MCF 10A (cell line): ENCODE results near the gene AP2A1. TPM values are rescaled to one million over a fixed set of nuclear protein-coding genes. Genes with fewer than 3 reads are reported as not detected.
A peak's percentile ranks its signal among the peaks of the same experiment; 100 is the strongest.

Experiments
- BruUV-seq: library from RNA; stranded (reverse); fragments of 400-500 nt; replicated peaks from 2 replicates; lab custom pipeline; 2021; lab: Mats Ljungman, UMichigan
- CTCF ChIA-PET: fragments of 300-600 bp; sonication (Branson Sonifier 250); formaldehyde crosslinking; extraction: SDS; loops from one replicate; lab custom pipeline; 2021; ENCODE audit warnings: antibody characterized with exemption, inconsistent platforms; lab: Yijun Ruan, JAX
- POLR2A ChIA-PET: fragments of 300-600, 350-650 bp; sonication (Branson Sonifier 250); formaldehyde crosslinking; extraction: SDS; loops from one replicate; lab custom pipeline; 2020; ENCODE audit warnings: antibody characterized with exemption, inconsistent platforms; lab: Yijun Ruan, JAX
- DNase-seq: peaks from one replicate; pipeline ENCODE4 v3.0.0-alpha.2; 2018; ENCODE audit not compliant: unreplicated experiment
- H3K27ac Mint-ChIP-seq: one replicate; pipeline ENCODE4 v1.8.0; 2022; ENCODE audit warnings: mild to moderate bottlenecking, low read depth, mixed read lengths; ENCODE audit not compliant: unreplicated experiment
- H3K27me3 Mint-ChIP-seq: one replicate; pipeline ENCODE4 v1.8.0; 2022; ENCODE audit warnings: mixed read lengths; ENCODE audit not compliant: insufficient read depth, unreplicated experiment
- H3K36me3 Mint-ChIP-seq: one replicate; pipeline ENCODE4 v1.8.0; 2022; ENCODE audit warnings: mild to moderate bottlenecking, moderate library complexity, mixed read lengths; ENCODE audit not compliant: insufficient read depth, unreplicated experiment
- H3K4me1 Mint-ChIP-seq: one replicate; pipeline ENCODE4 v1.8.0; 2022; ENCODE audit warnings: mixed read lengths; ENCODE audit not compliant: insufficient read depth, unreplicated experiment
- H3K4me3 Mint-ChIP-seq: one replicate; pipeline ENCODE4 v1.8.0; 2022; ENCODE audit warnings: mild to moderate bottlenecking, moderate library complexity, mixed read lengths; ENCODE audit not compliant: unreplicated experiment
- H3K9me3 Mint-ChIP-seq: one replicate; pipeline ENCODE4 v1.8.0; 2022; ENCODE audit warnings: mixed read lengths; ENCODE audit not compliant: unreplicated experiment
- intact Hi-C: fragments of 100-400 bp; cut with micrococcal nuclease; formaldehyde crosslinking; loops from 2 replicates; pipeline ENCODE4 v1.14.1; 2022
- total RNA-seq: library from RNA; stranded (reverse); gene quantifications from 2 replicates; pipeline ENCODE4 v1.2.3, GENCODE V29; 2022
- TF ChIP-seq, protein P1 (sequence below): fragments of 200-600 bp; IDR thresholded peaks from one replicate; pipeline ENCODE4 v1.8.0; 2022; ENCODE audit warnings: antibody characterized with exemption, mild to moderate bottlenecking; ENCODE audit not compliant: unreplicated experiment

Gene AP2A1
- total RNA-seq, 1 experiment from 2014 or later: 70.5 TPM

DNA sequence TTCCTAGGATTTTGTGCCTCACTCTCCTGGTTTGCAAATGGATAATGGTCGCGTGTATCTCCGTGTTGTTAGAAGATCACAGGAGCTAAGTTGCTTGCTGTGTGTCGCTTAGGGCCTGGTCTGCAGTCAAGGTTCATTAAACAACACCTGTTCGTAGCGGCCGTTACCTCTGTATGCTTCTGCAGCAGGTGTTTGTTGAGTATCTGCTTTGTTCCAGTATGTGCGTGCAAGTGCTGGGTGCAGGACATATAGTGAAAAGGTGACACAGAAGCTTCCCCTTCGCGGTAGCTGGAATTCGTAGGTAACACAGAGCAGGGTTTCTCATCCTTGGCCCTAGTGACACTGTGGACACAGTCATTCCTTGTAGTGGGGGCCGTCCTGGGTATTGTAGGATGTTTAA lies 56.7 kb downstream of the AP2A1 start:
- peaks cover 7% of the 10 kb centered on the region for H3K4me1 Mint-ChIP-seq
- intact Hi-C loops: no loop called here
- BruUV-seq: no TSS peak
- H3K9me3 Mint-ChIP-seq: no peaks in the 10 kb centered on the region
- H3K4me3 Mint-ChIP-seq: no peak overlapping the region
- H3K36me3 Mint-ChIP-seq: peaks cover 40% of the 10 kb centered on the region
- CTCF ChIA-PET: interaction anchor here (0.6 to 1.1 kb wide), 2 partner anchors 11 to 21 kb away, joined by 3 to 4 read pairs; no protein-coding TSS in a partner anchor
- H3K27me3 Mint-ChIP-seq: no peaks in the 10 kb centered on the region
- TF ChIP-seq, protein P1, sequence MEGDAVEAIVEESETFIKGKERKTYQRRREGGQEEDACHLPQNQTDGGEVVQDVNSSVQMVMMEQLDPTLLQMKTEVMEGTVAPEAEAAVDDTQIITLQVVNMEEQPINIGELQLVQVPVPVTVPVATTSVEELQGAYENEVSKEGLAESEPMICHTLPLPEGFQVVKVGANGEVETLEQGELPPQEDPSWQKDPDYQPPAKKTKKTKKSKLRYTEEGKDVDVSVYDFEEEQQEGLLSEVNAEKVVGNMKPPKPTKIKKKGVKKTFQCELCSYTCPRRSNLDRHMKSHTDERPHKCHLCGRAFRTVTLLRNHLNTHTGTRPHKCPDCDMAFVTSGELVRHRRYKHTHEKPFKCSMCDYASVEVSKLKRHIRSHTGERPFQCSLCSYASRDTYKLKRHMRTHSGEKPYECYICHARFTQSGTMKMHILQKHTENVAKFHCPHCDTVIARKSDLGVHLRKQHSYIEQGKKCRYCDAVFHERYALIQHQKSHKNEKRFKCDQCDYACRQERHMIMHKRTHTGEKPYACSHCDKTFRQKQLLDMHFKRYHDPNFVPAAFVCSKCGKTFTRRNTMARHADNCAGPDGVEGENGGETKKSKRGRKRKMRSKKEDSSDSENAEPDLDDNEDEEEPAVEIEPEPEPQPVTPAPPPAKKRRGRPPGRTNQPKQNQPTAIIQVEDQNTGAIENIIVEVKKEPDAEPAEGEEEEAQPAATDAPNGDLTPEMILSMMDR: no peak
- POLR2A ChIA-PET: interaction anchor here (0.6 to 1.0 kb wide), 2 partner anchors 10 to 27 kb away, joined by 3 read pairs; partner anchors contain the start of gene FUZ
- no peak for DNase-seq
- H3K27ac Mint-ChIP-seq: no peak overlapping the region

DNA sequence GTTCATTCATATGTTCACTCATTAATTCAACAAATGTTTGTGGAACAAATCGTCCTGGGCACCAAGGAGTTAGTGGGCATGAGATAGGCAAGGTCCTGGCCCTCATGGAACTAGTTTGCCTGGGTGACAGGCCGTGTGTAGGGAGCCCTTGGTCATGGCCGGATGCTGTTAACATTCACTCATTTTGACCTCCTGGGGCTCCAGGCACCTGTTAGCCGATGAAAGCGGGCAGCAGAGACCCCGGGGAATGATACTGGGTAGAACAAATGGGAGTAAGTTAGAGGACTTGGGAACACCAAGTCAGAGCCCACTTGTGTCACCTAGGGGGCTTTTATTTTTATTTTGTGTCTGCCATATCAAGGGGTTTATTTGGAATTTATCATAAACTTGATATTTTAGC lies 57.9 kb downstream of the AP2A1 start:
- DNase-seq: no peak
- Mint-ChIP-seq H3K4me3 (no peak overlapping the region), H3K36me3 (peaks cover 32% of the 10 kb centered on the region), H3K4me1 (no peaks in the 10 kb centered on the region), H3K27ac (no peak overlapping the region), H3K9me3 (no peaks in the 10 kb centered on the region), H3K27me3 (no peaks in the 10 kb centered on the region)
- no TSS peak for BruUV-seq
- intact Hi-C loops: no loop called here
- TF ChIP-seq, protein P1: no peak
- CTCF ChIA-PET: interaction anchor here (0.6 to 1.1 kb wide), 2 partner anchors 8 to 27 kb away, joined by 3 to 4 read pairs; no protein-coding TSS in a partner anchor
- POLR2A ChIA-PET: interaction anchor here (1.0 kb wide), 2 partner anchors 11 to 13 kb away, joined by 3 to 5 read pairs; partner anchors contain the start of gene FUZ

DNA sequence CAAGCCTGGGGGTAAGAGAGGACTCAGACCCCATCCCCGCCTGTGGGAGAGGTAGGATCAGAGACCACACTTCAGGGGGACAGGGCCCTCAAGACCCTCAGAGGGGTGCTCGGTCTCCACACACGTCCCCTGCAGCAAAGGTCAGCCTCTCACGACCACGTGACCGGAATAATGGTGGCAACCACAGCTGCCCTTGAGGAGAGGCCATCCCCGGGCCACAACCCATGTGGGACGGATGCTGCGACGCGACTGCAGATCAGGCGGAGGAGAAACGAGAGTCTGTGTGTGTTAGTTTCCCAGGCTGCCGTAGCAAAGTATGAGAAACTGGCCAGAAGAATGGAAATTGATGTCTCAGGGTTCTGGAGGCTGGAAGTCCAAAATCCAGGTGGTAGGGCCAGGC lies 60.2 kb downstream of the AP2A1 start:
- DNase-seq: no peak
- ChIA-PET CTCF (interaction anchor here (0.6 kb wide), 1 partner anchor 416 kb away, joined by 3 read pairs; no protein-coding TSS in a partner anchor), POLR2A (no interaction called here)
- Mint-ChIP-seq H3K4me1 (no peaks in the 10 kb centered on the region), H3K27me3 (no peaks in the 10 kb centered on the region), H3K9me3 (no peaks in the 10 kb centered on the region), H3K27ac (peak overlapping the region; percentile 32), H3K4me3 (no peak overlapping the region), H3K36me3 (peaks cover 37% of the 10 kb centered on the region)
- BruUV-seq: no TSS peak
- TF ChIP-seq, protein P1: no peak
- intact Hi-C loops: no loop called here

DNA sequence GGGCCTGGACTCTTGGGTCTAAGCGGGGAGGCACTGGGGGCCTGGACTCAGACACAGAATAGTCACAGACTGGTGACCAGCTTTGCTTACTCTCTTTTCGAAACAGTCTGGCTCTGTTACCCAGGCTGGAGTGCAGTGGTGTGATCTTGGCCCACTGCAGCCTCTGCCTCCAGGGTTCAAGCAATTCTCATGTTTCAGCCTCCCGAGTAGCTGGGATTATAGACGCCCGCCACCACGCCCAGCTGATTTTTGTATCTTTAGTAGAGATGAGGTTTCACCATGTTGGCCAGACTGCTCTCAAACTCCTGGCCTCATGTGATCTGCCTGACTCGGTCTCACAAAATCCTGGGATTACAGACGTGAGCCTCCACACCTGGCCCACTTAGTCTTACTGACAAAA lies 62.4 kb downstream of the AP2A1 start:
- TF ChIP-seq, protein P1: no peak
- H3K36me3 Mint-ChIP-seq: peaks cover 44% of the 10 kb centered on the region
- no peaks in the 10 kb centered on the region for H3K27me3 Mint-ChIP-seq
- no peaks in the 10 kb centered on the region for H3K9me3 Mint-ChIP-seq
- intact Hi-C loops: no loop called here
- H3K27ac Mint-ChIP-seq: no peak overlapping the region
- no peaks in the 10 kb centered on the region for H3K4me1 Mint-ChIP-seq
- no peak overlapping the region for H3K4me3 Mint-ChIP-seq
- POLR2A ChIA-PET: interaction anchor here (0.8 kb wide), 1 partner anchor 63 kb away, joined by 6 read pairs; no protein-coding TSS in a partner anchor
- CTCF ChIA-PET: no interaction called here
- no peak for DNase-seq
- BruUV-seq: no TSS peak
